ENCODE data around the gene SLC39A5.
A peak's percentile ranks its signal among the peaks of the same experiment; 100 is the strongest.
"Not testable (repeated sequence)": the region's sequence is repeated elsewhere in the genome, so short reads cannot be mapped to it uniquely, and the experiment has no call there.

SLC39A5 gene

DNA sequence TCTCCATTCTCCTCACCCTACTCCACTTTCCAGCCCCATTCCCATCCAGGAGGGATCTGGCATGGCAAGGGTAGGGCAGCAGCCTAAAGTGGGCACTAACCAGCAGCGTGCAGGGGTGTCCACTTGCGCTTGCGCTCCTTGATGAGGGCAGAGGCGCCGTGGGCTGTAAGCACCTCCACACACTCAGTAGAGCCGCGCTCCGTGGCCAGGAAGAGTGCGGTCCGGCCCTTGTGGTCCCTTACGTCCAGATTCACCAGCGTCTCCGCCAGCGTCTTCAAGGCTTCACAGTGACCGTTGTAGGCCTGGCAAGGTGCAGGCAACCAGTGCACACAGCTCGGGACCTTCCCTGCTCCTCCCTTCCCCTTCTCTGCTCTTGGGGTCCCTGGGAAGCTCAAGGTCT is 18.1 kb downstream of the SLC39A5 start:
- no peak for DNase-seq (ENCODE audit: low spot score)

DNA sequence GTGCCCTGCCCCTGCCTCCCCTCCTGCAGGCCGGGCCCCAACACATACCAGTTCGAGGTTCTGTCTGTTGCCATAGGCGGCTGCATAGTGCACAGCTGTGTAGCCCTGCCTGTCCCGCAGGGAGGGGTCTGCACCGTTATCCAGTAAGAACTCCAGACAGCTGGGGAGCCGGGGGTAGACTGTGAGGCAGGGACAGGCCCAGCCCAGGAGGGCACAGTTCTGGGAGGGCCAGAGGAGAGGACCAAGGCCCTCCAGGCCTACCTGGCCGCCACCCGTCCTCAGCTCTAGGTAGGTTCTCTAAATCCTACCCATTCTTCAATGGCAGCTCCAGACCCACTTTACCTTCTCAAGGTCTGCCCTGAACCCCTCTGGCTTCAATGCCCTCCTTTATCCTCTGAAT is 18.9 kb downstream of the SLC39A5 start:
- no peak for DNase-seq (ENCODE audit: low spot score)

DNA sequence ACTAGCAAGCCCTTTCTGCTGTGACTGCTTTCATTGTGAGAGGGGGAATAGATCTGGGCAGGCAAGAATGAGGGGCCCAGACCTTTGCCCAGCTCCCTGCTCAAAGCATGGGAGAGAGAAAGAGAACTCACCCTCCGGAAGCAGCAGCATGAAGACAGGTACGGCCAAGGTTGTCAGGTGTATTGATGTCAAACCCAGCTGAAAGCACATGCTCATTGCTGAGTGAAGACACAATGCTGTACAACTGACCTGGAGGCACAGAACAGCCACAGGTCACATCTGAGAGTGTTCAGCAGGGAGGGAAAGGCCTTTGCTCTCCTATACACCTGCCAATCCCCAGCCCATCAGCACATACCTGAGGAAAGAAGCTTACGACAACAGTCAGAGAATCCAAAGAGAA is 22.8 kb downstream of the SLC39A5 start:
- DNase-seq (ENCODE audit: low spot score) = no peak

DNA sequence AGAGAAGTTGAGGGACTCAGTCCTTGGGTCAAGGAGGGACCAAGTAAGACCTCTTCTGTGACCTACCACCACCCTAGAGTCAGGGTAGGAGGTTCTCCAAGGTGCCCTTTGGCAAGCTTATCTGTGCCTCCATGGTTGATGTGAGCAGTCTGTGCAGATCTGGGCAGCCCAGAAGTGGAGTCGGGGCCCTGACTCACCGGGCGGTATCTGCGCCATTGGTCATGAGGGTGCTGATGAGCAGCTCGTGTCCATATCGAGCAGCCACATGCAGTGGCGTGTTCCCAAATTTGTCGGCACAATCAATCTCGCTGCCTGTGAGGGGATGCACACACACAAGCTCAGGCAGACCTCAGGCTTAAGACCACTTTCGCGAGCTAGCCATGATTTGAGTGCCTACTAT is 23.2 kb downstream of the SLC39A5 start:
- no peak for DNase-seq (ENCODE audit: low spot score)

DNA sequence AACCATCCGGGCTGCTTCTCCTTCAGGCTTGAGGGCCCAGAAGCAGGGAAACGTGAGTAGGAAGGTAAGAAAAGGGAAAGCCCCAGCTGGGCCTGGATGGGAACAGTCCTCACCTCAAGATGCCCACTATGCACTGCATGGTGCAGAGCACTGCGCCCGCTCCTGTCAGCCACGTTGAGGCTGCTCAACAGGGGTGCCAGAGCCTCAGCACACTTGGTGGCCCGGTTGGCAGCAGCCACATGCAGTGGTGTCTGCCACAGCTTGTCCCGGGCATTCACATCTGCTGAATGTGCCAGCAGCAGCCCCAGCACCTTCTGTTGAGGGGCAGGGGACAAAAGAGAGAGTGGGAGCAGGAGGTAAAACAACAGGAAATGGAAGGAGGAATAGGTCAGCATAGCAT is 25.8 kb downstream of the SLC39A5 start:
- no peak for DNase-seq (ENCODE audit: low spot score)

DNA sequence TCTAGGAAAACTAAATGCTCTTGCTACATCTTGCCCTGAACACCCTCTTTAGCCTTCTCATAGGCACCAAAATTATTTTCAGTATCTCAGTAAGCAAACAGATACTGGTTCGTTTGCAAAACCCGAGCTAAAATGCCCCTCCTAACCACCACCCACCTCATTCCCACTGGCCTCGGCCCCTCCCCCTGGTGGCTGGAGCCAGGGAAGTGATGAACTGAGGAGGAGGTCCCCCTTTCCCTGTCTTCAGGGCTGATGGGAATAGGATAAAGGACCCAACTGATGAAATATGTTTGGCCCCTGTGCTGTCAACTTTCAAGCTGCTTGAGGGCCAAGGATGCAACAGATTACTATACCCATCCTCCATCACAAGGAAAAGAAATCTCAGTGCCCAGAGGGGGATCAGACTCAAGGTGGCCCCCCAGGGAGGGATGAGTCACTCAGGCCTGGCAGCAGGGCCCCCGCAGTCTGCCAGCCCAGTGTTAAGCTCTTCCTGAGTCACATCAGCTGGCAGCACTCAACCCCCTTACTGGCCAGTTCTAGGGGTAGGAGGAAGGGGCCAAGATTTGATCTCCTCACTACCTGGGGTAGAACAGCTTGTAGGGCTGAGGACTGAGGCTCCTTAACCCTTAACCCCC is 26.6 kb downstream of the SLC39A5 start:
- no peak for DNase-seq (ENCODE audit: low spot score)

DNA sequence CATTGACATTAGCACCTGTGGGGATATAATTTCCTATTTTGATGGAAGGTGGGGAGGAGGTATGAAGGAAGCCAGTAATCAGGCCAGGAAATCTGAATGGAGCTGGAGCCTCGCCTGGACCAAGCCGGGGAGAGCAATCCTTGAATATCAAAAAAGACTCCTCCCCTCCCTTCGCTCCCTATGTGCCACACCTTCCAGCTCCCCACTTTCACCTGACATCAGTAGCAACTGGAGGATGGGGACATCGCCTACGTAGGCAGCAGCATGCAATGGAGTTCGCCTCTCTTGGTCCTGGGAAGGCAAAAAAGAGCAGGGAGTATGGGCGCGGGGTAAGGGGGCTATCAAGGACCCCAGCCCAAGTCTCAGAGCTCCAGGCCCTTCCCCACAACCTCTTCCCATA is 27.2 kb downstream of the SLC39A5 start:
- no peak for DNase-seq (ENCODE audit: low spot score)

DNA sequence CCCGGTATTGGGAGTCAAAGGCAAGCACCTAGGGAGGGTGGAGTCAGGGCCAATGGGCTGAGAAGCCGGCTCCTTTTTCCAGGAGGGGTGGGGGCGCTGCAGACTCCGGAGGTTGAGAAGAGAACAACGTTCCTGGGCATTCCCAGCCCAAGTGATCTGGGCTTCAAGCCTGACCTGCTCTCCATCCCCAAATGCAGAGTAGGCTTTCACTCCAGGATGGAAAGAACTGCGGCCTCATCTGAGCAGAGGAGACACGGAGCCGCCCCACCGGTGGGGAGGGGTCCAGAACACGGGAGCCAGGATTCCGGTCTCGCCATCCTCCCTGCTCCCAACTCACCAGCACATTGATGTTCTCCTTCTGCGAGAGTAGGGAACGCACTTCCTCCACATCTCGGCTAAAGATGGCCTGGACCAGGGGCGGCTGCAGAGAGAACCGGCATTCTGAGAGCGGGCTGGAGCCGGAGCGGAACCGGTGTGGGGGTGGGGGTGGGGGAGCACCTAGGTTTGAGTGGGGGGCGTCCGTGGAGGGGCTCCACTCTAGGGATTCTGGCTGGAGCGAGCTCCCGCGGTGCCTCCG is 27.7 kb downstream of the SLC39A5 start:
- DNase-seq (ENCODE audit: low spot score) = no peak

DNA sequence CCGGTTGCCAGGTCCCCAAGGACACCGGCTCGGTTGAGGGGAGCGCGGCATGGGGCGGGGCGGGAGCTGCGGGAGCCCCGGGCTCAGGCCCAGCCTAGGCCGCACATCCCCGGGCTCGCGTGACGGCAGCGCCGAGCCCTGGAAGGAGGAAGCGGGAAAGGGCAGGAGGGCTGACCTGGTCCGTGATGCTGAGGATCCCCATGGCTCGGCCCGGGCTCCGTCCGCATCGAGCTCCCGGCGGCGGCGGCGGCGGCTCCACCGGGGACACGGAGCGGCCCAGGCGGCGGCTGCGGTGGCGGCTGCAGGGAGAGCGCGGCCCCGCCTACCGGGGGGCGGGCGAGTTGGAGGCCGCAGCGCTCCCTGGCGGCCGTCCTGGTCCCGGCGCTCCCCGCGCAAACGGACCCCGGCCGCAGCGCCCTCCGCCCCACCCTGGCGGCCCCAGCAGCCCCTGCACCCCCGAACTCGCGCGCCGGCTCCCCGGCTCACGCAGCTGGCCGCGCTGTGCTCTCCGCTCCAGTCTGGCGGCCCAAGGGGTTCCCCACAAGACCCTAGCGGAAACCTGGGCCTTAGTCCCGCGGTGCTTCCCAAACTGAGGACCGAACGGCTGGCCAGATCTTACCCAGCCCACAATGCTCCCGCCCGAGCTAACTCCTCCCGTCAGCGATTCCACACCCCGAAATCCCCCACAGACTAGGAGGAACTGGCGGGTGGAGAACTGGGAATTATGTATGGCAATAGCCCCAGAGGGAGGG is 28.4 kb downstream of the SLC39A5 start, which contains the start of gene ANKRD52:
Gene ANKRD52, minus strand, starts transcription at position 317 of the 752 bp plus-strand sequence. Its CDS starts 115 bp downstream, at position 202.
- peak; percentile 69 for DNase-seq (ENCODE audit: low spot score)

DNA sequence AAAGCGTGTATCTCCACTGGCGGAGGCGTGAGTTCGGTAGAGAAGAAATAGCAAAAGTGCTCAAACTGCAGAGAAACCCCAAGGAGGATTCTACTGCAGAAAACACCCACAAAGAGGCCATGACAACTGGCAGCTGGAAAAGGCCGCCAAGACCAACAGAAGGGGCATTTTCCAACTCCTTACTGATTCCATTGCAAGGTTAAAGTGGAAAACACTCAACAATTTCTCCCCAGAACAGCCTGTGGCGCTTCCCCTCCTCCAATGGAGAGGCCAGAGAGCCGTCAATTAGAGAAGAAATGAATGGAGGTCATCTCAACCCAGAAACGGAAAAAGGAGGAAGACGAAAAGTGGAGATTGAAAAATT is 29.0 kb downstream of the SLC39A5 start:
- DNase-seq (ENCODE audit: low spot score) = no peak

DNA sequence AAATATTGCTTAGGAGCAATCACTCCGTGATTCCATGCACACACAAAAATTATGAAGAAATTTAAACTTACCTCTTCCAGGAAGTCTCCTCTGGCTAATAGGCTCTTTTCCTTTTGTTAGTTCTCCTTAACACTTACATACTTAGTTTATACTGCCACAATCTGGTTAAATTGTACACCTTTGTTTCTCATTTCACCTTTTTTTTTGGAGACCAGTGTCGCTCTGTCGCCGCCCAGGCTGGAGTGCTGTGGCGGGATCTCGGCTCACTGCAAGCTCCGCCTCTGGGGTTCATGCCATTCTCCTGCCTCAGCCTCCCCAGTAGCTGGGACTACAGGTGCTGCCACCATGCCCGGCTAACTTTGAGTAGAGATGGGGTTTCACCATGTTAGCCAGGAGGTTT is 30.5 kb downstream of the SLC39A5 start:
- DNase-seq (ENCODE audit: low spot score) = no peak

DNA sequence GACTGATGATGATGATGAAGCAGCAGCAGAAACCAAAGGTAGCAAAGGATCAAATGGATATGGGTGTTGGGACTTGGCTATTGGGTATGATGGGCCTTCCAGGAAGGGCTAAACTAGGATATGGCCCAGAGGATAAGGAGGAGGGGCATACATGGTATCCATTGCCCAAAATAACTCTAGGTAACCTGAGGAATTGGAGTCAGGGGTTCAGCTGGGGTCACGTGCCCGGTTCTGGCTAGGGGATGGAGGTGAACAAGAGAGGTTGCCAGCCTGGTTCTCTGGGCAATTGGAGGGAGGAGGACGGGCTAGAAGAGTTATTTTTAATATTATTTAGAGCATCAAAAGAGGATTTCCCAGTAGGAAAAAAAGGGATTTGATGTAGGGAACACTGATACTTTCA is 31.1 kb downstream of the SLC39A5 start:
- no peak for DNase-seq (ENCODE audit: low spot score)

DNA sequence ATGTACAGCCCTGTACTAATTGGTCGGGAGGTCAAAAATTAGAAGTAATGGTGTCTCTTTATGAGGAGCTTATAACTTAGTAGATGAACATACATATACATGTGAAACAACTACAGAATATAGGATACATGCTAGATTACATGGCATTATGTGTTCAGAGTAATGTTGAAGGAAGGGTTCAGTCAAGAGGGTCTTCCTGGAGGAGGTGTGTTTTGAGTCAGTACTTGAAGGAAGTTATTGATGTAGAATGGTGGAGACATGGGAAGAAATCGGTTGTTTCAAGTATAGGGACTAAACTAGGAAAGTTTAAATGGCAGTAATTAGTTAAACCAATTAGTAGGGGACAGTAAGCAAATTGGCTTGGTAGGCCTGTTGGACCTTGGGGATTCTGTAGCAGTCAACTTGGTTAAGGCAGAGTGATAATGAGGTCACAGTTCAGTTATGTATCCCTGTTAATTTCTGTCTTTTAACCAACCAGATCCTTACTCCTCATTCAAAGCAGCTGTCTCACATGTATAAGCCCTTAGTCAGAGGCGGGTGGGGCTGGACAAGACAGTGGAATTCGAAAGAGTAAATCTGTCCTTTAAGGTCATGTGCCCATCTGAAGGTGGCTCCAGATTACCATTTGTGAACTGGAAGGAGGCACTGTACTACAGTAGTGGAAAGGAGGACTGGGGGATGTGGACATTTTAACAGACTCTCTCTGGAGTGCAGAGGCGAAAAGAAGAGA is 31.8 kb downstream of the SLC39A5 start:
- no peak for DNase-seq (ENCODE audit: low spot score)

DNA sequence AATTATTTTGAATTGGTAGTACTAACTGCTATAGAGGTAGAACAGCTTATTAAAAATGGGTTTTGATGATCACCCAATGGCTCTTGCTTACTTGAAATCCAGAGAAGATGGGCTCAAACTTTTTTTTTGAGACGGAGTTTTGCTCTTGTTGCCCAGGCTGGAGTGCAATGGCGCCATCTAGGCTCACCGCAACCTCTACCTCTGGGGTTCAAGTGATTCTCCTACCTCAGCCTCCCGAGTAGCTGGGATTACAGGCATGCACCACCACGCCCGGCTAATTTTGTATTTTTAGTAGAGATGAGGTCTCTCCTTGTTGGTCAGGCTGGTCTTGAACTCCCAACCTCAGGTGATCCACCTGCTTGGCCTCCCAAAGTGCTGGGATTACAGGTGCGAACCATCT is 33.1 kb downstream of the SLC39A5 start:
- DNase-seq (ENCODE audit: low spot score) = not testable (repeated sequence)

DNA sequence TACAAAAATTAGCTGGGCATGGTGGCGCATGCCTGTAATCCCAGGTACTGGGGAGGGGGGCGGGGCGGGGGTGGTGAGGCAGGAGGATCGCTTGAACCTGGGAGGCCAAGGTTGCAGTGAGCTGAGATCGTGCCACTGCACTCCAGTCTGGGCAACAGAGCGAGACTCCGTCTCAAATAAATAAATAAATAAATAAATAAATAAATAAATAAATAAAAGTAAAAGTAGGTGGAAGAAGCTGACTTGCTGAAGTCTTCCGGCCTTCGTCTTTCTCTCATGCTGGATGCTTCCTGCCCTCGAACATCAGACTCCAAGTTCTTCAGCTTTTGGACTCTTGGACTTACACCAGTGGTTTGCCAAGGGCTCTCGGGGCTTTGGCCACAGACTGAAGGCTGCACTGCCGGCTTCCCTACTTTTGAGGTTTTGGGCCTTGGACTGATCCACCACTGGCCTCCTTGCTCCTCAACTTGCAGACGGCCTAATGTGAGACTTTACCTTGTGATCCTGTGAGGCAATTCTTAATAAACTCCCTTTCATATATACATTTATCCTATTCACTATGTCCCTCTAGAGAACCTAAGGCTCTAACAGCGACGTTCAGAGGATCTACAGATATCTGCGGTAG is 36.3 kb downstream of the SLC39A5 start:
- DNase-seq (ENCODE audit: low spot score) = not testable (repeated sequence)

DNA sequence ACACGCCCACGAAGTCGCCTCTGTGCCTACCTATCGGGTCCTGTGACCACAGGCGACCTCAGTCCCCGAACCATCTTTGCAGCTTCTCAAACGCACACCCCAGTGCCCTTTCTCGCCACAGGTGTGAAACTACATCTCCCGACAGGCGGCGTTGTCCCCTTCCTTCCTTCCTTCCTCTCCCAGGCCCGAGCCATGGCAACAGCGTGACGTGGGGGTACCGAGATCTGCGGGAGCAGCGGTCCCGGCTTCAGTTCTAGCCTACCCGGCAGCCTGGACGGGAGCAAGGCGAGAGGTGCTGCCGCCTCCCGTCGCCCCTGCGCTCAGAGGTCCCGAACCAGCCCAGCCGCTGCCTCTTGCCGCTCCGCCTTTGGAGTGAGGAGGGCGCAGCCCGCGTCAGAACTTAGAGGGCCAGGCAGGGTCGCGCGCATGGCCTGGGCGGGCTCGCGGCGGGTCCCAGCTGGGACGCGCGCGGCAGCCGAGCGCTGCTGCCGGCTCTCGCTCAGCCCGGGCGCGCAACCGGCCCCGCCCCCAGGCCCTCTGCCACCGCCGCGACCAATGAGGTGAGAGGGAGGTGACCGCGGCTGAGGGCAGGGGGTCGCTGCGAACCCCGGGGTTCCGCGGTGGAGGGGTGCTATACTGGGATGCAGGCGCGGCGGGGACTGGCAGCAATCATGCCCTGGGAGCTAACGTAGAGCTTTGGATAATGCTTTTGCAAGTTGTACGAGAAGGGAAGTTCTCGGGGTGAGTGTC is 37.0 kb downstream of the SLC39A5 start, which contains the start of gene COQ10A:
Gene COQ10A, plus strand, starts transcription at position 250 of the 750 bp plus-strand sequence. Its CDS starts 177 bp downstream, at position 427.
- DNase-seq (ENCODE audit: low spot score) = peak; percentile 88

DNA sequence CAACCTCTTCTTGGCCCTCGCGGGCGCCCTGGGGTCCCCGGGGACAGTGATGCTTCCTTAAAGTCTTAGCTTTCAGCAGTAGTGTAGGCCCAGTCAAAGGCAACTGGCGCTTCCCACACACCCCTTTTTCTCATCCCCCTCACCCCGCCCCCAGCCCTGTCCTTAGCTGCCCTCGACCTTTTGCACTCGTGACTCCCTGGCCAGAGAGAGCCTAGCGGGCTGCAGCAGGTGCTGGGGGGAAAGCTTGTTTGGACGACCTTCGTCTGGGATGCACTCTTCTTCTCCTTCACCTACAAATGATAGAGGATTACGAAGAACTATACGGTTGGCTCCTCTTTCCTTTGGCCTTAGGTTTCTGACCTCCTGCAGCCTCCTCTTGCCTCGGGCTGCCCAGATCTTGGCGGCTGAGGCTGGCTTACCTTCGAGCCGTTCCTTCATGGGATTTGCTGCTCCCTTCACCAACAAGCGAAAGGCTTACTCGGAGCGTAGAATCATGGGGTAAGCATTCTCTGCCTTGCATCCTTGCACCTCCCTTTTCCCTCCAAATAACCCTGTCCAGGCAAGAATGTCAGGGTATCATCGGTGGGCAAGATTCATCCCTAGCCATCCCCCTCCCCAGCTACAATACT is 37.7 kb downstream of the SLC39A5 start:
- DNase-seq (ENCODE audit: low spot score) = no peak

DNA sequence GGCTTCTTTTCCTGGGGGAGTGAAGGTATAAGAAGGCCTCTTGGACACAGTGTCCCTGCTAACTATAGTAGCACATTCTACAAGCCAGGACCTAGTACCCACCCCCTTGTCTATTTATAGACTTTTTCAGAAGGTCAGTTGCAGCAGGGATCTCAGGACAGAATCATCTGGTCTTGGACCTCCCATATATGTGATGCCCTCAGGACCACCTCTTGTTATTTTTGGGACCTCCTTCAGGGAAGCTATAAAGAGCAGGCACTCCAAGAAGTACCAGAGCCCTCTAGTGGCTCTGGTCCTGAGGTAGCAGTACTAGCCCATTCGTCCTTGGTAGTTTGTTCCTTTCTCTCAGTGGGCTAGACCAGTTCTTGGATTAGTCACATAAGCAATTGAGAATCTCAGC is 41.2 kb downstream of the SLC39A5 start:
- DNase-seq (ENCODE audit: low spot score) = no peak

DNA sequence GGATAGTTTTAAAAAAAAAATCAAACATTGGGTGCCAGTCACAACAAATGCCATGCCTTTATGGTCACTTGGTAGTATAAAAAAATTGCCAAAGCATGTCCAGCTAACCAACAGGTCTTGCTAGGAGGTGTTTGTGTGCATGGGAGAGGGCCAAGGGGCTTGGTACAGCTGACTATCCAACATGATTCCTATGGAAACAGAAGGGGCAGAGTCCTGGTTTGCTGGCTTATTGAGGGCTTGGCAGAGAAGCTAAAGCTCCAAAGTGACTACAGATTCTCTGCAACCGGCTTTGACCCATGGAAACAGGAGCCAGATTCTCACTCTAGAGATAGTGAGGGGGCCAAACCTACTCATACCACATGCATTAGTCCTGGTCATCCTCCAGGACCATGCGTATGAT is 42.6 kb downstream of the SLC39A5 start:
- DNase-seq (ENCODE audit: low spot score) = not testable (repeated sequence)

DNA sequence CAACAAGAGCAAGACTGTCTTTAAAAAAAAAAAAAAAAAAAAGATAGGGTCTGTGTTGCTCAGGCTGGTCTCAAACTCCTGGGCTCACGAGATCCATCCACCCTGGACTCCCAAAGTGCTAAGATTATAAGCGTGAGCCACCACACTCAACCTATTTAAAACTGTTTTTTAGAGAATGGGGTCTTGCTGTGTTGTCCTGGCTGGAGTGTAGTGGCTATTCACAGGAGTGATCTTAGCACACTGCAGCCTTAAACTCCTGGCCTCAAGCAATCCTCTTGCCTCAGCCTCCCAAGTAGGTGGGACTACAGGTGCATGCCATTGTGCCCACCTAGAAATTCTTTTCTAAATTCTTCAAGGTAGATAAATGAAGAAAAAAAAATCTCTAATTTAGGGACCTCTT is 44.4 kb downstream of the SLC39A5 start:
- DNase-seq (ENCODE audit: low spot score) = no peak

DNA sequence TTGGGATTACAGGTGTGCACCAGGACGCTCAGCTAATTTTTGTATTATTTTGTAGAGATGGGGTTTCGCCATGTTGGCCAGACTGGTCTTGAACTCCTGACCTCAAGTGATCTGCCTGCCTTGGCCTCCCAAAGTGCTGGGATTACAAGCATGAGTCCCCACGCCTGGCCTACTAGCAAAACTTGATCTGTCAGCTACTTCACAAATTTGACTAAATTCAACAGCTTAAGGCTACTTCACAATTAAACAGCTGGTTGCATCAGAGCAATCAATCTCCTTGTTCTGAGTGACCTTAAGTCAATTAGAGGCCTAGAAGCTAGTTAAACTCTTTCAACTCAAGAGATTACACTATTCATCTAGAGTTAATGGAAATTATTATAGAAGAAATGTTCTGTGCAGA is 49.1 kb downstream of the SLC39A5 start:
- DNase-seq (ENCODE audit: low spot score) = no peak

Data from CD4-positive, alpha-beta T cell treated with Interleukin-6 at 100 ng/mL for 8 hours (primary cell).